Measurements from ENCODE around the gene NR2C2. TPM values are rescaled to one million over a fixed set of nuclear protein-coding genes. Genes with fewer than 3 reads are reported as not detected.
A peak's percentile ranks its signal among the peaks of the same experiment; 100 is the strongest.

NR2C2 gene
- total RNA-seq, 4 donors from 2014 or later, result 55.6 to 84.3 (median 69.1) TPM

DNA sequence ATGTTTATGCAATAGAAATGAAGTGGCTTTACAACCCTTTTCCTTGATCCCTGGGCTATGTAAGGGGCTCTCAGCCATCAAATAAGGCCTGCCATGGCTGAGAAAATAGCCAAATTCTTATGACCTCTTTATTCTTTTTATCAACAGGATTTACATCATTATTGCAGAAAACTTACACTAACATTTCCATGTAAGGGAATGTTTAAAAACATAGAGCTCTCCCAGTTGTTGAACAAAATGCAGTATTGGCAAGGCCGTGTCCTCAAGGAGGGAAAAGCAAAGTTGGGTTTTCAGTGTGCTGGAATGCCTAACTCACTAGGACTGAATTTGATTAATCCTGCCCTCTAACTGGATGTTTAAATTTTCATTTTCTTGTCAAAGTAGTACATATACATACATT is 22.3 kb downstream of the NR2C2 start:
- Histone ChIP-seq H3K4me1 (no peaks in the 10 kb centered on the region), H3K9me3 (no peaks in the 10 kb centered on the region), H3K4me3 (no peak overlapping the region), H3K27me3 (no peaks in the 10 kb centered on the region), H3K36me3 (peaks cover 0 to 23% (median 0%) of the 10 kb centered on the region in 3 donors), H3K27ac (peak overlapping the region in 1 of 4 donors; percentile 26)
- no peak for DNase-seq
- TF ChIP-seq POLR2A (IDR thresholded peaks at IDR 0.05), result no peak
- TF ChIP-seq, protein P1, sequence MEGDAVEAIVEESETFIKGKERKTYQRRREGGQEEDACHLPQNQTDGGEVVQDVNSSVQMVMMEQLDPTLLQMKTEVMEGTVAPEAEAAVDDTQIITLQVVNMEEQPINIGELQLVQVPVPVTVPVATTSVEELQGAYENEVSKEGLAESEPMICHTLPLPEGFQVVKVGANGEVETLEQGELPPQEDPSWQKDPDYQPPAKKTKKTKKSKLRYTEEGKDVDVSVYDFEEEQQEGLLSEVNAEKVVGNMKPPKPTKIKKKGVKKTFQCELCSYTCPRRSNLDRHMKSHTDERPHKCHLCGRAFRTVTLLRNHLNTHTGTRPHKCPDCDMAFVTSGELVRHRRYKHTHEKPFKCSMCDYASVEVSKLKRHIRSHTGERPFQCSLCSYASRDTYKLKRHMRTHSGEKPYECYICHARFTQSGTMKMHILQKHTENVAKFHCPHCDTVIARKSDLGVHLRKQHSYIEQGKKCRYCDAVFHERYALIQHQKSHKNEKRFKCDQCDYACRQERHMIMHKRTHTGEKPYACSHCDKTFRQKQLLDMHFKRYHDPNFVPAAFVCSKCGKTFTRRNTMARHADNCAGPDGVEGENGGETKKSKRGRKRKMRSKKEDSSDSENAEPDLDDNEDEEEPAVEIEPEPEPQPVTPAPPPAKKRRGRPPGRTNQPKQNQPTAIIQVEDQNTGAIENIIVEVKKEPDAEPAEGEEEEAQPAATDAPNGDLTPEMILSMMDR (IDR thresholded peaks at IDR 0.05), result no peak

DNA sequence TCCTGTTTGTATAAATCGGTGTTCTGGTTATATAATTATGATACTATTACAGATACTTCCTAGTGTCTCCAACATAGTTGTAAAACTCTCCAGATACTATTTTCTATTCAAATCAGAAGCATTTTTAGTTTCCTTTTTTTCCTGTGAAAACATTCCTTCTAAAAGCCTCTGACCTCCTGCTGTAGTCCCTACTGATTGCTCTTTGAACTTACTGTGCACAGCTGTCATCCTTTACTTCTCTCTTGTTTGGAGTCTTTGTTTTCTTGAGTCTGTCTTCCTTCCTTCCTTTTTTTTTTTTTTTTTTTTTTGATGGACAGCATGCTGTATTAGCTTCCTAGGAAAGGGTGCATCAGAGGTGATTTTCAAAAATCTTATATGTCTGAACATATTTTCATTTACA is 28.9 kb downstream of the NR2C2 start:
- H3K9me3 ChIP-seq, result no peaks in the 10 kb centered on the region
- TF ChIP-seq, protein P1 (IDR thresholded peaks at IDR 0.05), result no peak
- no peak for TF ChIP-seq POLR2A (IDR thresholded peaks at IDR 0.05)
- H3K4me3 ChIP-seq, result no peak overlapping the region
- no peaks in the 10 kb centered on the region for H3K27me3 ChIP-seq
- H3K27ac ChIP-seq, result no peak overlapping the region
- H3K4me1 ChIP-seq, result no peaks in the 10 kb centered on the region
- no peak for DNase-seq
- peaks cover 0 to 19% (median 0%) of the 10 kb centered on the region in 3 donors for H3K36me3 ChIP-seq

DNA sequence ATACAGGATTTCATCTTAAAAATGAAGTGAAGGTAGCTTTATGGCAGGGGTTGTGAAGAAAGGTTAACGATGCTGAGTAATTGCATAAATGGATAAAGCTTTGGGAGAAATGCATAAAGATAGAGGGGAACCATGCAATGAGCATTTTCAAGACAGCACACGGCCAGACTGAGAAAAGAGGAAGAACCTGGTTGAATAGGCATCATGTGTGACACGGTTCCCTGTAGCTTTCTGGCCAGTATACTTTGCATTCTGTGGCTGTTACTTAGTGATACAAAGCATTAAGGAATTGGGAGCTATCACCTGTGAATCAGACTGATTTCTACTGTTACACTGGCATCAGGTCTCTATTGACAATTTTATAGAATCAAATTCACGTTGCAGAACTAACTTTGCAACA is 33.3 kb downstream of the NR2C2 start:
- Histone ChIP-seq H3K9me3 (no peaks in the 10 kb centered on the region), H3K4me1 (no peaks in the 10 kb centered on the region), H3K27me3 (no peaks in the 10 kb centered on the region), H3K4me3 (no peak overlapping the region), H3K27ac (no peak overlapping the region), H3K36me3 (no peaks in the 10 kb centered on the region)
- no peak for TF ChIP-seq POLR2A (IDR thresholded peaks at IDR 0.05)
- TF ChIP-seq, protein P1 (IDR thresholded peaks at IDR 0.05), result no peak
- no peak for DNase-seq

DNA sequence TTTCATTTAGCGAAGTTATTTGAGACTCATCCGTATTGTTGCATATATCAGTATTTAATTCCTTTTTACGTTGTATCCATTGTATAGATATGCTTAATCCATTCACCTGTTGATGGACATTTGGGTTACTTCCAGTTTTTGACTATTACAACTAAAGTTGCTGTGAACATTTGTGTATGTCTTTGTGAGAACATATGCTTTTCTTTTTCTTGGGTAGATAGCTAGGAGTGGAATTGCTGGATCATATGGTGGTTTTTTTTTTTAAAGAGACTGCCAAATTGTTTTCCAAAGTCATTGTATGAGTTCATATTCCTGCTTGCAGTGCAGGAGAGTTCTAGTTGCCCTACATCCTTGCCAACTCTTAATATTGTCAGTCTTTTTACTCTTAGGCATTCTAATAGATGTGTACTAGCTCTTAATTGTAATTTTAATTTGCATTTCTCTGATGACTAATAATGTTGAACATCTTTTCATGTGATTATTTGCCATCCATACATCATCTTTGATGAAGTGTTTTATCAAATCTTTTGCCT is 37.3 kb downstream of the NR2C2 start:
- peaks cover 0 to 8% (median 3%) of the 10 kb centered on the region in 4 donors for H3K4me1 ChIP-seq
- no peaks in the 10 kb centered on the region for H3K9me3 ChIP-seq
- H3K27me3 ChIP-seq, result no peaks in the 10 kb centered on the region
- no peak overlapping the region for H3K27ac ChIP-seq
- H3K36me3 ChIP-seq, result no peaks in the 10 kb centered on the region
- H3K4me3 ChIP-seq, result no peak overlapping the region
- no peak for DNase-seq
- no peak for TF ChIP-seq POLR2A (IDR thresholded peaks at IDR 0.05)
- TF ChIP-seq, protein P1 (IDR thresholded peaks at IDR 0.05), result no peak

DNA sequence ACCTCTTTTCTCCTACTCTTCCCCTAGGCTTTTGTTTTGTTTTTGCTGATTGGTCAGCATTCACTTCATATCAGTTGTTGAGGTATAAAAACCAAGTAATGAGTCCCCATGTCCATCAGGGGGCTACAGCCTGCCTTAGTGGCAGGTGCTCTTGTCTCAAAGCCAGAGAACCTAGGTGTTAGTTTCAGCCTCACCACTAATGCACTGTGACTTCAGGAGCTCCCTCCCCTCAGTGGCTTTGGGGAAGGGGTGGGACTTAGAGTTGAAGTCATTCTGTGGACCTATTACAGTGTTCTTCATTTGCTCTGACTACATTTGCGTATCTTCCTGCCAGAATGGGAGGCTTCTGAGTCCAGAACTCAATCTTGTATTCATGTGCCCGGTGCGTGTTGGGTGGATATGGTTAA is 41.6 kb downstream of the NR2C2 start:
- DNase-seq, result peak in 2 of 3 donors; percentile 28 to 50

More for the DNA sequence above, 41.6 kb downstream of the NR2C2 start:
- no peak overlapping the region for H3K27ac ChIP-seq
- TF ChIP-seq, protein P1 (IDR thresholded peaks at IDR 0.05), result no peak
- no peak for TF ChIP-seq POLR2A (IDR thresholded peaks at IDR 0.05)
- H3K27me3 ChIP-seq, result no peaks in the 10 kb centered on the region
- no peaks in the 10 kb centered on the region for H3K36me3 ChIP-seq
- H3K4me1 ChIP-seq, result peaks cover 0 to 19% (median 4%) of the 10 kb centered on the region in 4 donors
- H3K4me3 ChIP-seq, result no peak overlapping the region
- H3K9me3 ChIP-seq, result no peaks in the 10 kb centered on the region
